Mucosa of descending colon (tissue), 3 donors: ENCODE results near the gene COL12A1. TPM values are rescaled to one million over a fixed set of nuclear protein-coding genes. Genes with fewer than 3 reads are reported as not detected.

Experiments used
- ATAC-seq: fragments of 200-7000 bp; cut with Tn5 transposase; one replicate; pipeline ENCODE4 v1.9.1; 2020; ENCODE audit warnings: mild to moderate bottlenecking, moderate library complexity
- DNase-seq, 3 donors: peaks; one replicate each; pipeline ENCODE4 v3.0.0-alpha.2; 2020
- H3K36me3 ChIP-seq: fragments of 200-600 bp; one replicate; pipeline ENCODE4 v1.8.0; 2021; ENCODE audit warnings: low read depth, mild to moderate bottlenecking
- H3K4me1 ChIP-seq: fragments of 200-600 bp; one replicate; pipeline ENCODE4 v1.8.0; 2021; ENCODE audit warnings: low read depth, mild to moderate bottlenecking
- H3K4me3 ChIP-seq: fragments of 200-600 bp; one replicate; pipeline ENCODE4 v1.8.0; 2021; ENCODE audit warnings: mild to moderate bottlenecking
- H3K9me3 ChIP-seq: fragments of 200-600 bp; one replicate; pipeline ENCODE4 v1.8.0; 2021; ENCODE audit warnings: mild to moderate bottlenecking
- intact Hi-C, 2 donors: fragments of 100-400 bp; cut with DNase I in 1 of 2; cut with micrococcal nuclease in 1 of 2; formaldehyde crosslinking; loops; one replicate each; pipeline versions ENCODE4 v1.11.0 to v1.11.1; 2022; cut with DNase I, micrococcal nuclease
- total RNA-seq, 3 donors: library from RNA; stranded (reverse); fragmentation: NEBNext Ultra II Directional in 2 of 3; extraction: Animal tissue kit (Norgen Biotek cat#: 25700) in 2 of 3; gene quantifications; one replicate each; pipeline versions ENCODE4 v1.2.1 to v1.2.4, GENCODE V29; 2021 to 2023
- TF ChIP-seq, protein P1 (sequence below): fragments of 200-600 bp; IDR thresholded peaks from one replicate; pipeline ENCODE4 v1.8.0; 2022; ENCODE audit warnings: antibody characterized with exemption, mild to moderate bottlenecking
- donor health status: DM: no; HTN: no; CAD: no; lungs with moderate emphysema.
- donor health status: DM: no; HTN: no; CAD: no.
- donor health status: DM: no; HTN: yes; CAD: no.

COL12A1 gene
- total RNA-seq, 3 donors from 2014 or later = 6.1 to 80.9 (median 15.7) TPM

DNA sequence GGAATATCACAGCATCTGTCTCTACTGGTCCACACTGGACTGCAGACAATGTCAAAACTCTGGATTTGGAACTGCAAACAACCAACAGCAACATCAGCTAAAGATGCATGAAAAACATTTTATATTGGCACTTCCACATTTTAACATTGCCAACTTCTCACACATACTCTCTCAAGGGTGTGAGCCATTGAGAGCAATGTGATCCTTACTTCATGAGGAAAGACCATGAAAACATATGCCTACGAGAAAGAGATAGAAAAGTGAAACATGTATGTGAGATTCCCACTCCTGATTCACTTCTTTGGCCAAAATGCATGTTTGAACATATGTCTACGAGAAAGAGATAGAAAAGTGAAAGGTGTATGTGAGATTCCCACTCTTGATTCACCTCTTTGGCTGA lies 99.4 kb downstream of the COL12A1 start:
- no peak for ATAC-seq
- Histone ChIP-seq H3K4me1 (no peaks in the 10 kb centered on the region), H3K4me3 (no peak overlapping the region), H3K9me3 (no peaks in the 10 kb centered on the region), H3K36me3 (no peaks in the 10 kb centered on the region)
- TF ChIP-seq, protein P1, sequence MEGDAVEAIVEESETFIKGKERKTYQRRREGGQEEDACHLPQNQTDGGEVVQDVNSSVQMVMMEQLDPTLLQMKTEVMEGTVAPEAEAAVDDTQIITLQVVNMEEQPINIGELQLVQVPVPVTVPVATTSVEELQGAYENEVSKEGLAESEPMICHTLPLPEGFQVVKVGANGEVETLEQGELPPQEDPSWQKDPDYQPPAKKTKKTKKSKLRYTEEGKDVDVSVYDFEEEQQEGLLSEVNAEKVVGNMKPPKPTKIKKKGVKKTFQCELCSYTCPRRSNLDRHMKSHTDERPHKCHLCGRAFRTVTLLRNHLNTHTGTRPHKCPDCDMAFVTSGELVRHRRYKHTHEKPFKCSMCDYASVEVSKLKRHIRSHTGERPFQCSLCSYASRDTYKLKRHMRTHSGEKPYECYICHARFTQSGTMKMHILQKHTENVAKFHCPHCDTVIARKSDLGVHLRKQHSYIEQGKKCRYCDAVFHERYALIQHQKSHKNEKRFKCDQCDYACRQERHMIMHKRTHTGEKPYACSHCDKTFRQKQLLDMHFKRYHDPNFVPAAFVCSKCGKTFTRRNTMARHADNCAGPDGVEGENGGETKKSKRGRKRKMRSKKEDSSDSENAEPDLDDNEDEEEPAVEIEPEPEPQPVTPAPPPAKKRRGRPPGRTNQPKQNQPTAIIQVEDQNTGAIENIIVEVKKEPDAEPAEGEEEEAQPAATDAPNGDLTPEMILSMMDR = no peak
- DNase-seq = no peak
- intact Hi-C loops = no loop called here

DNA sequence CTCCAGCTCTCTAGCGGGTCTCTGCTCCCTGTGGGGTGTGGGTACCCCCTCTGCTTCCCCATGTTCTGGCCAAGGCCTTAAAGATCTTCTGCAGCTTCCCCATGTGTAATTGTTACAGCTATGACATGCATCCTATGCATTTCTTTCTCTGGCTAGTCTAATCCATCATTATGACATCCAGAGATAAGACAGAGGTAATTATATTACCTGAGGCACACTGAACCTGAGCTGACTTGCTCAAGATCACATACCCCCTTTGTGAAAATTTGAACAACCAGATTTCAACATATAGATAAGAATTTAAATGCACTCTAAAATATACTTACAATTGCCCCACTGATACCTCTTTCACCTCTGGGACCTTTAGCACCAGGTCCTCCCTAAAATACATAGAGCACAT lies 102.4 kb downstream of the COL12A1 start:
- no peaks in the 10 kb centered on the region for H3K9me3 ChIP-seq
- ATAC-seq = no peak
- H3K4me3 ChIP-seq = no peak overlapping the region
- intact Hi-C loops = no loop called here
- TF ChIP-seq, protein P1 = no peak
- no peaks in the 10 kb centered on the region for H3K36me3 ChIP-seq
- DNase-seq = no peak
- no peaks in the 10 kb centered on the region for H3K4me1 ChIP-seq

DNA sequence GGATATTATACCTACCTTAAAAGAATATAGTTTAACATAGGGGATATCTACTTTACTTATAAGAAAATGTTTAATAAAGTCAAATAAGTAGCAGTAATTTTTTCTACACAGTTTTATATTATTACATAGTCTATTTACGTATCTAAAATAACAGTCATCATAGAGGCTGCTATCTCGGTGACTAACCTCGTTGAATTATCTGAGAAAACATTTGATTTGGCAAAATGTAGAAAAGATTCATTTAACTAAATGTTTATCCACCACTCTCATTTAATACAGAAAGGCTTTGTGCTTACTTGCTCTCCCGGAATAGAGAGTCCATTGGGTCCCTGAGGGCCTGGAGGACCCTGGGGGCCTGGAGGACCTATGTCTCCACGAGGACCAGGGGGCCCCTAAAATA lies 103.6 kb downstream of the COL12A1 start:
- Histone ChIP-seq H3K9me3 (no peaks in the 10 kb centered on the region), H3K36me3 (no peaks in the 10 kb centered on the region), H3K4me3 (no peak overlapping the region), H3K4me1 (no peaks in the 10 kb centered on the region)
- TF ChIP-seq, protein P1 = no peak
- ATAC-seq (no peak), DNase-seq (no peak)
- intact Hi-C loops = no loop called here

DNA sequence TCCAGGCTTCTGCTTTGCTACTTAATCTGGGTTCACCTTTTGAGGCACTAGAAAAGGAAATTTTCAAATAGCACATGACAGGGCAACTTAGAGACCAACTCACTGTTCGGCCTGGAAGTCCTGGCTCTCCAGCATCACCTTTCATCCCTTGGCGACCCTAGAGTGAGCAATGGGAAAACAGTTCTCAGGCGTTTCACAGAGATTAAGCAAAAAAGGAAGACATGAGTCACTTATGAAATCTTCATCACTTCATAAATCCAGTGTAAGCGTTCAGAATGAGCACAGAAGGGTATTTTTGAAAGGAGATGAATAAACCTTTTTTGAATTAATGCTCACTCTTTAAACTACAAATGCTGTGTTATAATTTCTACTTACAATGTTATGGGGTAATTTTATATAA lies 104.0 kb downstream of the COL12A1 start:
- Histone ChIP-seq H3K36me3 (no peaks in the 10 kb centered on the region), H3K9me3 (no peaks in the 10 kb centered on the region), H3K4me1 (no peaks in the 10 kb centered on the region), H3K4me3 (no peak overlapping the region)
- no peak for ATAC-seq
- no peak for DNase-seq
- intact Hi-C loops = no loop called here
- TF ChIP-seq, protein P1 = no peak

DNA sequence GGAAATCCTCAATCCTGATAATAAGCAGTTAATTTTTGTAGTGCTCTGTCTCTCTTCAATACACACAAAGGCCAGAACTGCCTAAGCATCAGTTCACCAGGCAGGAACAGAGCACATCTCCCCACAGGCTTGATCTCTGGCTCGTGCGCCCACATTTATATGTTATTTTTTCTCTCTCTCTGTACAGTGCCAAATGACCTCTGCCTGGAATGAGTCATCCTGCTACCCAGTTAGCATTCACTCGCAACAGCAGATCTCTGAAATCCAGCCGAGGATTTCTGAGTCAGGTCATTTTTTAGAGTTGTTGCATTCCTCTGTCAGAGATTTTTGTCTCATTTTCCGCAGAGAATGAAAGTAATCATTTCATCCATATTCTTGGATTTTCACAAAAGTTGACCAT lies 107.1 kb downstream of the COL12A1 start:
- Histone ChIP-seq H3K4me3 (no peak overlapping the region), H3K9me3 (no peaks in the 10 kb centered on the region), H3K4me1 (no peaks in the 10 kb centered on the region), H3K36me3 (no peaks in the 10 kb centered on the region)
- TF ChIP-seq, protein P1 = no peak
- ATAC-seq (peak; percentile 72), DNase-seq (peak in 1 of 3 donors; percentile 51)
- intact Hi-C loops = no loop called here

DNA sequence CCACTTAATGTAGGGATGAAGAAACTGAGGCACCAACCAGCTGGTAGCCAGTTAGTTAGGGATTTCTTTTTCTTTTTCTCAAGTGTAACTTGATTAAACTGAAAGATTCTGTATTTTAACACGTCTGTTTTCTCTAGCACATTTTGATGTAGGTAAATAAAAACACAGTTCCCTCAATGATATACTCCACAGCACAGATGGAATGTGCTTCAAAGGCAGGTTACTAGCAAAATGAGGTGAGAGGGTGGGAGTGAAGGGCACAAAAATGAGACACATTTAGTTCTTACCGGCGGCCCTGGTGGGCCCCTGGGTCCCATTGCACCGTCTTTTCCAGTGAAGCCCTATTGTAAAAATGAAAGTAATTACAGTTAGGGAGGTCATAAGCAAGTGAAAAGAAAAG lies 108.9 kb downstream of the COL12A1 start:
- no peaks in the 10 kb centered on the region for H3K36me3 ChIP-seq
- no peaks in the 10 kb centered on the region for H3K4me1 ChIP-seq
- TF ChIP-seq, protein P1 = no peak
- intact Hi-C loops = no loop called here
- H3K4me3 ChIP-seq = no peak overlapping the region
- no peak for ATAC-seq
- DNase-seq = no peak
- no peaks in the 10 kb centered on the region for H3K9me3 ChIP-seq
